ENCODE results near the gene HORMAD2.

DNA sequence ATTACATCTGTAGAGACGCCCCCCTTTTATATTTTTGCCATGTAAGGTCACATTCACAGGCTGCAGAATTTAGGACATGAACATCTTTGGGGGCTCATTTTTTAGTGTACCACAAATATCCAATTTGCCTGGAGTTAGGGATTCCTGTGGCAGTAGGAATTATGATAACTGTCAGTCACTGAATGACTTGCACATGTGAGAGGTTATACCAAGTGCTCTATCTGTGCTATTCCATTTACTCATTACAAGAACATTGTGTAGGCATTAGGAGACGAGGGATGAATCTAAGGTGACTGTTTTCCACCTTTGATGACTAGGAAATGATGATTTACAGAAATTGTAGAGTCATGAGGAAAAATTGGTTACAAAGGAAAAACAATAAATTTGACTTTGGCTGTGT, 87.0 kb downstream of the HORMAD2 start:
- no peak for TF ChIP-seq TAF1 (IDR thresholded peaks at IDR 0.05; ENCODE audit: borderline replicate concordance, insufficient read depth, low read length)
- TF ChIP-seq POLR2AphosphoS5 (IDR thresholded peaks at IDR 0.05; ENCODE audit: low read depth, low read length) = no peak
- TF ChIP-seq, protein P1, sequence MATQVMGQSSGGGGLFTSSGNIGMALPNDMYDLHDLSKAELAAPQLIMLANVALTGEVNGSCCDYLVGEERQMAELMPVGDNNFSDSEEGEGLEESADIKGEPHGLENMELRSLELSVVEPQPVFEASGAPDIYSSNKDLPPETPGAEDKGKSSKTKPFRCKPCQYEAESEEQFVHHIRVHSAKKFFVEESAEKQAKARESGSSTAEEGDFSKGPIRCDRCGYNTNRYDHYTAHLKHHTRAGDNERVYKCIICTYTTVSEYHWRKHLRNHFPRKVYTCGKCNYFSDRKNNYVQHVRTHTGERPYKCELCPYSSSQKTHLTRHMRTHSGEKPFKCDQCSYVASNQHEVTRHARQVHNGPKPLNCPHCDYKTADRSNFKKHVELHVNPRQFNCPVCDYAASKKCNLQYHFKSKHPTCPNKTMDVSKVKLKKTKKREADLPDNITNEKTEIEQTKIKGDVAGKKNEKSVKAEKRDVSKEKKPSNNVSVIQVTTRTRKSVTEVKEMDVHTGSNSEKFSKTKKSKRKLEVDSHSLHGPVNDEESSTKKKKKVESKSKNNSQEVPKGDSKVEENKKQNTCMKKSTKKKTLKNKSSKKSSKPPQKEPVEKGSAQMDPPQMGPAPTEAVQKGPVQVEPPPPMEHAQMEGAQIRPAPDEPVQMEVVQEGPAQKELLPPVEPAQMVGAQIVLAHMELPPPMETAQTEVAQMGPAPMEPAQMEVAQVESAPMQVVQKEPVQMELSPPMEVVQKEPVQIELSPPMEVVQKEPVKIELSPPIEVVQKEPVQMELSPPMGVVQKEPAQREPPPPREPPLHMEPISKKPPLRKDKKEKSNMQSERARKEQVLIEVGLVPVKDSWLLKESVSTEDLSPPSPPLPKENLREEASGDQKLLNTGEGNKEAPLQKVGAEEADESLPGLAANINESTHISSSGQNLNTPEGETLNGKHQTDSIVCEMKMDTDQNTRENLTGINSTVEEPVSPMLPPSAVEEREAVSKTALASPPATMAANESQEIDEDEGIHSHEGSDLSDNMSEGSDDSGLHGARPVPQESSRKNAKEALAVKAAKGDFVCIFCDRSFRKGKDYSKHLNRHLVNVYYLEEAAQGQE (IDR thresholded peaks at IDR 0.05; ENCODE audit: insufficient read depth in 1 of 2, low read depth in 2 of 2, low read length in 2 of 2) = no peak
- no peak for TF ChIP-seq SIN3A (IDR thresholded peaks at IDR 0.05; ENCODE audit: borderline replicate concordance, insufficient read depth, low read length)

Data from PFSK-1 (cell line).